Osteocyte (in vitro differentiated cells): ENCODE measurements around the gene DTWD1. TPM values are rescaled to one million over a fixed set of nuclear protein-coding genes. Genes with fewer than 3 reads are reported as not detected.
"Not testable (repeated sequence)": the region's sequence is repeated elsewhere in the genome, so short reads cannot be mapped to it uniquely, and the experiment has no call there.

Source experiments
- DNase-seq: peaks from one replicate; pipeline ENCODE4 v3.0.0; 2021; ENCODE audit warnings: mixed read lengths; ENCODE audit not compliant: unreplicated experiment; ENCODE audit errors: extremely low spot score
- H3K27ac Mint-ChIP-seq: one replicate; pipeline ENCODE4 v1.8.0; 2021; ENCODE audit warnings: mild to moderate bottlenecking, mixed read lengths; ENCODE audit not compliant: unreplicated experiment
- H3K27me3 Mint-ChIP-seq: one replicate; pipeline ENCODE4 v1.8.0; 2021; ENCODE audit warnings: mixed read lengths; ENCODE audit not compliant: unreplicated experiment
- H3K36me3 Mint-ChIP-seq: one replicate; pipeline ENCODE4 v1.8.0; 2021; ENCODE audit warnings: mixed read lengths; ENCODE audit not compliant: unreplicated experiment
- H3K4me1 Mint-ChIP-seq: one replicate; pipeline ENCODE4 v1.8.0; 2021; ENCODE audit warnings: mixed read lengths; ENCODE audit not compliant: unreplicated experiment
- H3K4me3 Mint-ChIP-seq: one replicate; pipeline ENCODE4 v1.8.0; 2021; ENCODE audit warnings: mild to moderate bottlenecking, moderate library complexity, mixed read lengths; ENCODE audit not compliant: unreplicated experiment
- H3K9me3 Mint-ChIP-seq: one replicate; pipeline ENCODE4 v1.8.0; 2021; ENCODE audit warnings: mixed read lengths; ENCODE audit not compliant: unreplicated experiment
- CTCF ChIP-seq: fragments of 200-600 bp; sonication (generic); IDR thresholded peaks from 2 replicates; pipeline ENCODE4 v1.5.0; 2021; ENCODE audit warnings: antibody characterized with exemption, mild to moderate bottlenecking, moderate library complexity
- total RNA-seq: library from RNA; stranded (reverse); gene quantifications from 2 replicates; pipeline ENCODE4 v1.2.1, GENCODE V29; 2021

Gene DTWD1
- total RNA-seq, 1 donor from 2014 or later = 19.2 TPM

- Mint-ChIP-seq H3K27me3 (no peaks in the 10 kb centered on the region), H3K4me3 (no peak overlapping the region), H3K27ac (no peak overlapping the region), H3K4me1 (no peaks in the 10 kb centered on the region), H3K36me3 (no peaks in the 10 kb centered on the region), H3K9me3 (peaks cover 27% of the 10 kb centered on the region)
- TF ChIP-seq CTCF = no peak
- DNase-seq = no peak
Measured at GRCh38 chr15:49652922-49653321, 32.1 kb downstream of the DTWD1 start.

GRCh38 chr15:49656734-49657133 lies 35.9 kb downstream of the DTWD1 start:
- TF ChIP-seq CTCF = no peak
- Mint-ChIP-seq H3K36me3 (no peaks in the 10 kb centered on the region), H3K27me3 (peaks cover 3% of the 10 kb centered on the region), H3K27ac (no peak overlapping the region), H3K9me3 (peaks cover 24% of the 10 kb centered on the region), H3K4me3 (no peak overlapping the region), H3K4me1 (no peaks in the 10 kb centered on the region)
- DNase-seq = no peak

GRCh38 chr15:49664716-49665115 lies 43.9 kb downstream of the DTWD1 start:
- no peak for DNase-seq
- H3K36me3 Mint-ChIP-seq = no peaks in the 10 kb centered on the region
- no peak overlapping the region for H3K4me3 Mint-ChIP-seq
- H3K4me1 Mint-ChIP-seq = no peaks in the 10 kb centered on the region
- no peak overlapping the region for H3K27ac Mint-ChIP-seq
- no peak for TF ChIP-seq CTCF
- H3K9me3 Mint-ChIP-seq = no peaks in the 10 kb centered on the region
- H3K27me3 Mint-ChIP-seq = peaks cover 5% of the 10 kb centered on the region

DNA sequence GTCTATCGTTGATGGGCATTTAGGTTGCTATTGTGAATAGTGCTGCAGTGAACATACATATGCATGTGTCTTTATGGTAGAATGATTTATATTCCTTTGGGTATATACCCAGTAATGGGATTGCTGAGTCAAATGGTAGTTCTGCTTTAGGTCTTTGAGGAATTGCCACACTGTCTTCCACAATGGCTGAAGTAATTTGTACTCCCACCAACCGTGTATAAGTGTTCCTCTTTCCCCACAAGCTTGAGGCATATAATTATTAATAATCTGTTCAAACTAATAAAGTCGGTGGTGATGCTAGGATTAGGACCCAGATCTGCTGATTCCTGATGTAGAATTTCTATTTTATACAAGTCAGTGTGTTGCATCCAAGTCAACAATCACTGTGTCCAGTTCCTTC lies 45.6 kb downstream of the DTWD1 start:
- not testable (repeated sequence) for H3K36me3 Mint-ChIP-seq, H3K27me3 Mint-ChIP-seq, DNase-seq, H3K4me3 Mint-ChIP-seq, H3K9me3 Mint-ChIP-seq, H3K4me1 Mint-ChIP-seq, H3K27ac Mint-ChIP-seq

- H3K9me3 Mint-ChIP-seq = no peaks in the 10 kb centered on the region
- no peaks in the 10 kb centered on the region for H3K36me3 Mint-ChIP-seq
- peaks cover 7% of the 10 kb centered on the region for H3K4me1 Mint-ChIP-seq
- TF ChIP-seq CTCF = no peak
- no peak for DNase-seq
- H3K4me3 Mint-ChIP-seq = no peak overlapping the region
- peaks cover 2% of the 10 kb centered on the region for H3K27me3 Mint-ChIP-seq
- no peak overlapping the region for H3K27ac Mint-ChIP-seq
Measured at GRCh38 chr15:49669288-49669687, 48.4 kb downstream of the DTWD1 start.

DNA sequence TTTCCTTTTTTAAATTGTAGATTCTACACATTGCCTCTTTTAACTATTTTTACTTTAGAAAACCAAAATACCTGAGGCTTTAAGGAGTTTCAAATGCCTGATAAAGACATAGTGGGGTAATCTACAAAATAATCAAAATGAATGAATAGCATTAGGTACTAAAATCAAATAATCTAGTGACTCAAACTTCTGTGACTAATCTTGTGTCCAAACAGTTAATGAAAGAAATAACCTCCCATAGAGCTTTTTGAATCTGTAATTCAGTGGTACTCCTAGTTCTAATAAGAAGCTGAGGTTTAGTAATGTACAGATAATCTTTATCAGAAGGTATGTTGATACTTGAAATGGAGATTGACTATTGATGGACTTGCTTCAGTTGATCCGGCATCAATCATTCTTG lies 53.0 kb downstream of the DTWD1 start:
- Mint-ChIP-seq H3K27me3 (peaks cover 7% of the 10 kb centered on the region), H3K27ac (no peak overlapping the region), H3K4me1 (peaks cover 18% of the 10 kb centered on the region), H3K4me3 (no peak overlapping the region), H3K9me3 (peaks cover 6% of the 10 kb centered on the region), H3K36me3 (no peaks in the 10 kb centered on the region)
- TF ChIP-seq CTCF = no peak
- DNase-seq = no peak
